T-helper 1 cell (primary cell): ENCODE measurements around the gene YRDC.

Experiments
- DNase-seq, 5 donors: peaks; one replicate each; pipeline ENCODE4 v3.0.0-alpha.2; 2012 to 2020

Gene YRDC

DNA sequence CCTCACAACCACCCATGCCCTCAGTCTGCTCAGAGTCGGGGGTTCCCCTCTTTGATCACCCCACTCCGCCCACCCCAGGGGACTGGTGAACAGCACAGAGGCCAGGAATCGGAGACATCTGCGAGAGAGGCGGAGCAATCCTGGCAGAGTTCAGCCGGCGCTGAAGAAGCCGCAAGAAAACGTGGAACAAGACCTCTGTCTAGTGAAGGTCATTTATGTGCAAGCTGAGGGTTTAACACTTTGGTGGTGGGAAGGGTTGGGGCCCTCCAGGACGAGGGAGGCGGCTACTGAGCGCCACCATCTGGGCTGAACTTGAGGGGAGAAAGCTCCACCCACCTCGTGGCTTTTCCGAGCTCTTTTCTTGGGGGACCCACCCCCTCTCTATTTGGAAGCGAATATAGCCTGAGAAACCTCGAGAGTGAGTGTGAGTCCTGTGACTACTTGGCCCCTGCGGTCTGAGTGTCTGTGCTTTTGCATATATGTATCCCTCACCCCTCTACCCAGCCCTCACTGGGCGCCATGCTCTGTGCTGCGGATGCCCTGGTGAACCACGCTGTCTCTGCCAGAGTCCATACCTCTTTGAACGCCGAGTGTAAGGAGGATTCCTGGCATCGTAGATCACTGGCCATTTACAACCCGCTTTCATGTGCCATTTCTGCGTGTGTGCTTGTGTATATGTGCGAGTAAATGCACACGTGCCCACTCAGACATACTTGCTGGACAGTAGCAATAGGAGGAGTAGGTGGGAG, 41.9 kb downstream of the YRDC start:
- DNase-seq = no peak

GRCh38 chr1:37764888-37765441, 43.0 kb downstream of the YRDC start, which contains the start of gene EPHA10:
EPHA10 (minus strand) TSS chr1:37765120; CDS start chr1:37765066, 54 bp downstream.
- DNase-seq = no peak

DNA sequence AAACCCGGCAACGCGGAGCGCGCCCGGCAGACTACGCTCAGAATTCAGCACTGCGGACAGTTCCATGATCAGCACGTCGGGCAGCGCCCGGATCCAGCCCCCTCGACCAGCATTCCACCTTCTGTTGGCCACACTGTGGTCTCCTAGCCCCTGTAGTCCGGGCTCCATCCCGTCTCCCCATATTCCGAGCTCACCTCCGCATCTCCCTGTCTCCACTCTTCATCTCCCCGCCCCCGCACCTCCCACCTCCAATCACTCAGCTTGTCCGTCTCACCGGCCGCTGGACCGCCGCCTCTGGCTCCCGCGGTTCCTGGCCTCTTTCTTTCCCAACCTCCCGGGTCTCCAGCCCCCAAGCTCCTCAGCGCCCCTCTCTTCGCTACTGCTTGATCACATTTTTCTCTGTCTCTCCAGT, 43.6 kb downstream of the YRDC start:
- DNase-seq = no peak

DNA sequence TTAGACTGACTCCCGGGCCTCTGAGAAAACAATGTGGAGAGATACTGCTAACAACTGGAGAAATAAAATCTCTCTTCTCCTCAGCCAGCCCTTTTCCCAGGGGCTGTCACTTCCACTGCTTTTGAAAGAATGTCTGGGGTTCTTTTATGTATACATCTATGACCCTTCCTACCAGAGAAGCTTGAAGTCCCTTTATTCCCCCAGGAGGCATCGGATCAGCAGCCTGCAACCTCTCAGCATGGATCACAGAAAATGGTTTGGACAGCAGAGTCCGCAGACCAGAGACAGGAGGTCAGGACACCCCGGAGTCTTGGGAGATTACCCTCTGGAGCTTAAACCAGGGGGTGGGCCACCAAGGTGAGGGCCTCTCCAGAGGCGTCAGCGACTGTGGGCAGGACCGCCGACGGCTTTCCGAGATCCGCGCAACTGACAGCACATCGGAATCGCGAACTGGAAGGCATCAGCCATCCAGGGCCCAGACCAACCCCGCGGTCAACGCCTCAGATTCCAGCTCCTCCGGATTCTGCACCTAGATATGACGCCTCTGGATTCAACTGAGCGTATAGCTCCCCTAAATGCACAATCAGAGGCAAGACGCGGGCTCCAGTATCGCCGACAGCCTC, 44.1 kb downstream of the YRDC start:
- DNase-seq = no peak

GRCh38 chr1:37762516-37762915, 45.5 kb downstream of the YRDC start:
- DNase-seq = no peak

GRCh38 chr1:37761416-37762095, 46.5 kb downstream of the YRDC start:
- no peak for DNase-seq

DNA sequence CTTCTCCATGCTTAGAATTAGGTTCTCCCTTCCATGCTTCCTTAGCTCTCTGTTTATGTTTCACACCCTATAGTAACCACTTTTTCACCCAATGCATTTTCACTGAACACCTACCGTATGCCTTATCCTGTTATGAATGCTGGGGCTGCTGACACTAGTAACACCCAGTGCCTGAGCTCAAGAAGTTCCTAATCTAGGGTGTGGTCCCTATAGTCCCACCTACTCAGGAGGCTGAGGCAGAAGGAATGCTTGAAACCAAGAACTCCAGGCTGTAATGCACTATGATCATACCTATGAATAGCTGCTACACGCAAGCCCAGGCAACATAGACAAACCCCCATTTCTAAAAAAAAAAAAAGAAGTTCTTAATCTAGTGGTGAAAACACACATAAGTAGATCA, 48.6 kb downstream of the YRDC start:
- no peak for DNase-seq

DNA sequence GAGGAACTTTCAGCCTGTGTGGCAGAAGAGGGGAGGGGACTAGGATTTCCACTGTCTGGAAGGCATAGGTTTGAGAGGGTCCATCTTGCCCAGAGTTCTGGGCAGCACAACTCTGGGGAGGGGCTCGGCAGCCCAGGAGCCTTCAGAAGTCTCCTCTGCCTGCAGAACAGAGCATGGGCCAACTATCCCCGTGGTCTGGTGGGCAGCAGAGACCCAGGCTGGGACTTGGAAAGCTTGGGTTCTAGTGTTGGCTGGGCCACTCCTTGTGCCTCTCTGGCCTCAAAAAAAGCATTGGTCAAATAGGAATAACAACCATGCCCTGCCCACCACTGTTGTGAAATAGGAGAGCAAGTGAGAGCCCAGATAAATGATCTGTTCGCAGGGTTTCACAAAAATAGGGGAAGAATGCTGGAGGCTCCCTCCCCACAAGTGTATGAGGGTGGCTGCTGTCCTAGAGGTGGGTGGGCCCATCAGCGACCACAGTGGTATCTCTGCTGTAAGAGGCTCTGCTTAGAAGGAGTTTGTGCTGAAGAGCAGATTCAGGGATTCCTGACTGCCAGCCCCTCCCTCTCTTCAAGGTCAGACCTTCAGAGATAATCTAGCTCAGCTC, 52.0 kb downstream of the YRDC start:
- no peak for DNase-seq

DNA sequence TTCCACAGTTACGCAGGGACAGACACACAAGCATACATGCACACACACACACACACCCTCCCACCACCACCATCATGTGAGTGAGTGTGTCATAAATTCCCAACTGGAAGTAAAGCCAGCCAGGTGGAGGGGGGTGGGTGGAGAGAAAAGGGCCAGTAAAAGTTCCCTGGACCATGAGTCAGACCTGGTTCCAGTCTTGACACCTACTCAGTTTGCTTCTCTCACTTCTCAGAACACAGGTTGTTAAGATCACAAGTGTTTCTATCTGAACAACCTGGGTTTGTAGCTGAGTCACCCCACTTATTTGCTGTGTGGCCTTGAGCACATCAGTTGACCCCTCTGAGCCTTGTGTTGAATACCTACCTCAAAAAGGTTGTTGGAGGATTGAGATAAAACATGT, 52.7 kb downstream of the YRDC start:
- no peak for DNase-seq

DNA sequence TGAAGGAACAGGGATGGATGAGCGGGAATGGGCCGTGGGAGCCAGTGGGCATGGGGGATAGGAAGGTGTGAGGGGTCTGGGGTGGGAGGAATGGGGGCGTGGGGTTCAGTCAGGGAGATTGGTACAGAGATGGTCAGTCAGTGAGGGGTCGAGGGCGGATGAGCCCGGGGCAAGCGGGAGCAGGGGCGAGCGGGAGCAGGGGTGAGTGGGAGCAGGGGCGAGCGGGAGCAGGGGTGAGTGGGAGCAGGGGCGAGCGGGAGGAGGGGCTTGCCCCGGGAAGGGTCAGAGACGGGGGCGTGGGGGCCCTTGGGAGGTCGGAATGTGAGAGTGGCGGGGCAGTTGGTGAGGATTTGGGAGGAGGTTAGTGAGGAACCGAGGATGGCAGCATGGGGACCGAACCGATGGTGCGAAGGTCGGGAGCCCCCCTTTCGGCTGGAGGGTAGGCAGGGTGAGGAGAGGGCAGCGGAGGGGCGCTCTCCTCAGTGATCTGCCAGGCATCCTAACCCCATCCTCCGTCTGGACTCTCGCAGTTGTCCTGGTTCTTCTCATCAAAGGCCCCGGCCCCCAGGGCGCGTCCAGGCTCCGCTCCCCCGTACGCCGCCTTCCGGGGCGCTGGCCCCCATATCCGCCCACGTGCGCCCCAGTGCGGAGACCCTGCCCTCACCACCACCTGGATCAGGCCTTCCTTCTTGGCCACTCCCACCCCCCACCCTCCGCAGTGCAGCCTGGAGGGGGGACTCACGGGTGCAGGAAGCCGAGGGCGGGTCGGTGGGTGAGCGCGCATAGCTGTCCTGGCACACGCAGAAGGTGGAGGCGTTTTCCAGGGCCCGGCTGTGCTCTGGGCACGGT, 54.3 kb downstream of the YRDC start:
- no peak for DNase-seq
